Measurements from ENCODE around the gene RBM11.

- TF ChIP-seq YY1 (IDR thresholded peaks at IDR 0.05): no peak
- TF ChIP-seq CTCF (IDR thresholded peaks at IDR 0.05; ENCODE audit: low read depth, low read length, missing input control): no peak
- TF ChIP-seq GABPA (IDR thresholded peaks at IDR 0.05 in 1 of 2, conservative IDR thresholded peaks at IDR 0.05 in 1 of 2): no peak
- no peak for TF ChIP-seq ZBTB33 (IDR thresholded peaks at IDR 0.05)
- no peak for TF ChIP-seq RXRA (IDR thresholded peaks at IDR 0.05)
- no peak for TF ChIP-seq FOXA1 (IDR thresholded peaks at IDR 0.05)
- no peak for TF ChIP-seq MAX (IDR thresholded peaks at IDR 0.05)
- no peak for TF ChIP-seq SP1 (IDR thresholded peaks at IDR 0.05)
Observed at GRCh38 chr21:14229399-14229798, 13.4 kb downstream of the RBM11 start.

Measured in liver (tissue), 3 donors.